ENCODE results near the gene IL20RA. TPM values are rescaled to one million over a fixed set of nuclear protein-coding genes. Genes with fewer than 3 reads are reported as not detected.

IL20RA gene
- total and polyA plus RNA-seq, 2 of the 13 experiments (the other 11 are each of a cell fraction or from before 2014, with no cell fraction given): not detected

DNA sequence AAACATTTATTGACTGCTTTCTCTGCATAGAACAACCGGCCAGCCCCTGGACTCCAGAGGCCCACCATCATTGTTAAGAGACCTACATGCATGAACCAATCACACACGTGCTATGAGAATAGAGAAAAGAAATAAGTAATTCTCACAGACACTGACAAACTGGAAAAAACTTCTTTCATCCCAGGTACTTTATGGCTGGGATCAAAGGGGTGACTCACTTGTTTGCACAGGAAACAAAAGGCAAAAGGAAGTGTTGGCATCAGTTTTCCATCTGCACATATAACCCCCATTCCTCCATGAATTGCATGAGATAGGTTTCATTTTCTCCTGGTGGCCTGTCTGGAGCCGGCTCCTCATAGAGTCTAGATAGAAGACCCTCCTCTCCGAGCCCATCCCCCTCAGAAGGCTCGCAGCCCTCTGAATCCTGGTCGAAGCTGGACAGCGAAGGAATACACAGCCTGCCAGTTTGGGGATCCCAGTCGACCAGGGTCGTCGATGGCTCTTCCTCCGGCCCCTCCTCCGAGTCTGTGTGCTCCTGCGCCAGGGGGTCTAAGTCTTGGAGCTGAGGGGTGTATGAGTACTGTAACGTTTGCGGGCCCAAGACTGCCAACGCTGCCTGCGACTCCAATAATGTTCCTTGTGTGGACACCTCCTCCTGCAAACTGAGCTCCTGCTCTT is 43.3 kb downstream of the IL20RA start (continued):
- peak; percentile 49 for TF ChIP-seq GABPB1 (CRISPR knock-in tag; IDR thresholded peaks at IDR 0.05)
- no peak for TF ChIP-seq GATA4 (IDR thresholded peaks at IDR 0.05; ENCODE audit: borderline replicate concordance, low read depth)
- peak; percentile 80 for TF ChIP-seq FOXA3 (CRISPR knock-in tag; IDR thresholded peaks at IDR 0.05)
- TF ChIP-seq ZSCAN20 (CRISPR knock-in tag; IDR thresholded peaks at IDR 0.05; ENCODE audit: borderline replicate concordance): no peak
- TF ChIP-seq KAT8 (CRISPR knock-in tag; IDR thresholded peaks at IDR 0.05): 0 out of 2 replicates have a peak, but pooled peaks have one; percentile 42
- TF ChIP-seq, protein P1, sequence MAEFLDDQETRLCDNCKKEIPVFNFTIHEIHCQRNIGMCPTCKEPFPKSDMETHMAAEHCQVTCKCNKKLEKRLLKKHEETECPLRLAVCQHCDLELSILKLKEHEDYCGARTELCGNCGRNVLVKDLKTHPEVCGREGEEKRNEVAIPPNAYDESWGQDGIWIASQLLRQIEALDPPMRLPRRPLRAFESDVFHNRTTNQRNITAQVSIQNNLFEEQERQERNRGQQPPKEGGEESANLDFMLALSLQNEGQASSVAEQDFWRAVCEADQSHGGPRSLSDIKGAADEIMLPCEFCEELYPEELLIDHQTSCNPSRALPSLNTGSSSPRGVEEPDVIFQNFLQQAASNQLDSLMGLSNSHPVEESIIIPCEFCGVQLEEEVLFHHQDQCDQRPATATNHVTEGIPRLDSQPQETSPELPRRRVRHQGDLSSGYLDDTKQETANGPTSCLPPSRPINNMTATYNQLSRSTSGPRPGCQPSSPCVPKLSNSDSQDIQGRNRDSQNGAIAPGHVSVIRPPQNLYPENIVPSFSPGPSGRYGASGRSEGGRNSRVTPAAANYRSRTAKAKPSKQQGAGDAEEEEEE (CRISPR knock-in tag; IDR thresholded peaks at IDR 0.05; ENCODE audit: borderline replicate concordance): no peak
- peak; percentile 68; the same call in 1 of the 2 replicates for TF ChIP-seq ZNF792 (CRISPR knock-in tag; IDR thresholded peaks at IDR 0.05)
- no peak for TF ChIP-seq HNRNPL (IDR thresholded peaks at IDR 0.05; ENCODE audit: low read depth, low read length)
- TF ChIP-seq, protein P2, sequence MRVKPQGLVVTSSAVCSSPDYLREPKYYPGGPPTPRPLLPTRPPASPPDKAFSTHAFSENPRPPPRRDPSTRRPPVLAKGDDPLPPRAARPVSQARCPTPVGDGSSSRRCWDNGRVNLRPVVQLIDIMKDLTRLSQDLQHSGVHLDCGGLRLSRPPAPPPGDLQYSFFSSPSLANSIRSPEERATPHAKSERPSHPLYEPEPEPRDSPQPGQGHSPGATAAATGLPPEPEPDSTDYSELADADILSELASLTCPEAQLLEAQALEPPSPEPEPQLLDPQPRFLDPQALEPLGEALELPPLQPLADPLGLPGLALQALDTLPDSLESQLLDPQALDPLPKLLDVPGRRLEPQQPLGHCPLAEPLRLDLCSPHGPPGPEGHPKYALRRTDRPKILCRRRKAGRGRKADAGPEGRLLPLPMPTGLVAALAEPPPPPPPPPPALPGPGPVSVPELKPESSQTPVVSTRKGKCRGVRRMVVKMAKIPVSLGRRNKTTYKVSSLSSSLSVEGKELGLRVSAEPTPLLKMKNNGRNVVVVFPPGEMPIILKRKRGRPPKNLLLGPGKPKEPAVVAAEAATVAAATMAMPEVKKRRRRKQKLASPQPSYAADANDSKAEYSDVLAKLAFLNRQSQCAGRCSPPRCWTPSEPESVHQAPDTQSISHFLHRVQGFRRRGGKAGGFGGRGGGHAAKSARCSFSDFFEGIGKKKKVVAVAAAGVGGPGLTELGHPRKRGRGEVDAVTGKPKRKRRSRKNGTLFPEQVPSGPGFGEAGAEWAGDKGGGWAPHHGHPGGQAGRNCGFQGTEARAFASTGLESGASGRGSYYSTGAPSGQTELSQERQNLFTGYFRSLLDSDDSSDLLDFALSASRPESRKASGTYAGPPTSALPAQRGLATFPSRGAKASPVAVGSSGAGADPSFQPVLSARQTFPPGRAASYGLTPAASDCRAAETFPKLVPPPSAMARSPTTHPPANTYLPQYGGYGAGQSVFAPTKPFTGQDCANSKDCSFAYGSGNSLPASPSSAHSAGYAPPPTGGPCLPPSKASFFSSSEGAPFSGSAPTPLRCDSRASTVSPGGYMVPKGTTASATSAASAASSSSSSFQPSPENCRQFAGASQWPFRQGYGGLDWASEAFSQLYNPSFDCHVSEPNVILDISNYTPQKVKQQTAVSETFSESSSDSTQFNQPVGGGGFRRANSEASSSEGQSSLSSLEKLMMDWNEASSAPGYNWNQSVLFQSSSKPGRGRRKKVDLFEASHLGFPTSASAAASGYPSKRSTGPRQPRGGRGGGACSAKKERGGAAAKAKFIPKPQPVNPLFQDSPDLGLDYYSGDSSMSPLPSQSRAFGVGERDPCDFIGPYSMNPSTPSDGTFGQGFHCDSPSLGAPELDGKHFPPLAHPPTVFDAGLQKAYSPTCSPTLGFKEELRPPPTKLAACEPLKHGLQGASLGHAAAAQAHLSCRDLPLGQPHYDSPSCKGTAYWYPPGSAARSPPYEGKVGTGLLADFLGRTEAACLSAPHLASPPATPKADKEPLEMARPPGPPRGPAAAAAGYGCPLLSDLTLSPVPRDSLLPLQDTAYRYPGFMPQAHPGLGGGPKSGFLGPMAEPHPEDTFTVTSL (CRISPR knock-in tag; IDR thresholded peaks at IDR 0.05; ENCODE audit: borderline replicate concordance): peak; percentile 68; the same call in 1 of the 2 replicates
- TF ChIP-seq, protein P3, sequence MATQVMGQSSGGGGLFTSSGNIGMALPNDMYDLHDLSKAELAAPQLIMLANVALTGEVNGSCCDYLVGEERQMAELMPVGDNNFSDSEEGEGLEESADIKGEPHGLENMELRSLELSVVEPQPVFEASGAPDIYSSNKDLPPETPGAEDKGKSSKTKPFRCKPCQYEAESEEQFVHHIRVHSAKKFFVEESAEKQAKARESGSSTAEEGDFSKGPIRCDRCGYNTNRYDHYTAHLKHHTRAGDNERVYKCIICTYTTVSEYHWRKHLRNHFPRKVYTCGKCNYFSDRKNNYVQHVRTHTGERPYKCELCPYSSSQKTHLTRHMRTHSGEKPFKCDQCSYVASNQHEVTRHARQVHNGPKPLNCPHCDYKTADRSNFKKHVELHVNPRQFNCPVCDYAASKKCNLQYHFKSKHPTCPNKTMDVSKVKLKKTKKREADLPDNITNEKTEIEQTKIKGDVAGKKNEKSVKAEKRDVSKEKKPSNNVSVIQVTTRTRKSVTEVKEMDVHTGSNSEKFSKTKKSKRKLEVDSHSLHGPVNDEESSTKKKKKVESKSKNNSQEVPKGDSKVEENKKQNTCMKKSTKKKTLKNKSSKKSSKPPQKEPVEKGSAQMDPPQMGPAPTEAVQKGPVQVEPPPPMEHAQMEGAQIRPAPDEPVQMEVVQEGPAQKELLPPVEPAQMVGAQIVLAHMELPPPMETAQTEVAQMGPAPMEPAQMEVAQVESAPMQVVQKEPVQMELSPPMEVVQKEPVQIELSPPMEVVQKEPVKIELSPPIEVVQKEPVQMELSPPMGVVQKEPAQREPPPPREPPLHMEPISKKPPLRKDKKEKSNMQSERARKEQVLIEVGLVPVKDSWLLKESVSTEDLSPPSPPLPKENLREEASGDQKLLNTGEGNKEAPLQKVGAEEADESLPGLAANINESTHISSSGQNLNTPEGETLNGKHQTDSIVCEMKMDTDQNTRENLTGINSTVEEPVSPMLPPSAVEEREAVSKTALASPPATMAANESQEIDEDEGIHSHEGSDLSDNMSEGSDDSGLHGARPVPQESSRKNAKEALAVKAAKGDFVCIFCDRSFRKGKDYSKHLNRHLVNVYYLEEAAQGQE (IDR thresholded peaks at IDR 0.05; ENCODE audit: borderline replicate concordance in 1 of 2, low read depth in 1 of 2, low read length in 2 of 2): peak in 1 of 2 experiments; percentile 32; a peak in 1 of 4 replicates
- TF ChIP-seq, protein P4, sequence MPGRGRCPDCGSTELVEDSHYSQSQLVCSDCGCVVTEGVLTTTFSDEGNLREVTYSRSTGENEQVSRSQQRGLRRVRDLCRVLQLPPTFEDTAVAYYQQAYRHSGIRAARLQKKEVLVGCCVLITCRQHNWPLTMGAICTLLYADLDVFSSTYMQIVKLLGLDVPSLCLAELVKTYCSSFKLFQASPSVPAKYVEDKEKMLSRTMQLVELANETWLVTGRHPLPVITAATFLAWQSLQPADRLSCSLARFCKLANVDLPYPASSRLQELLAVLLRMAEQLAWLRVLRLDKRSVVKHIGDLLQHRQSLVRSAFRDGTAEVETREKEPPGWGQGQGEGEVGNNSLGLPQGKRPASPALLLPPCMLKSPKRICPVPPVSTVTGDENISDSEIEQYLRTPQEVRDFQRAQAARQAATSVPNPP (CRISPR knock-in tag; IDR thresholded peaks at IDR 0.05): no peak
- TF ChIP-seq ZKSCAN5 (CRISPR knock-in tag; IDR thresholded peaks at IDR 0.05): no peak
- no peak for TF ChIP-seq CAMTA2 (CRISPR knock-in tag; IDR thresholded peaks at IDR 0.05; ENCODE audit: borderline replicate concordance)
- TF ChIP-seq, protein P5, sequence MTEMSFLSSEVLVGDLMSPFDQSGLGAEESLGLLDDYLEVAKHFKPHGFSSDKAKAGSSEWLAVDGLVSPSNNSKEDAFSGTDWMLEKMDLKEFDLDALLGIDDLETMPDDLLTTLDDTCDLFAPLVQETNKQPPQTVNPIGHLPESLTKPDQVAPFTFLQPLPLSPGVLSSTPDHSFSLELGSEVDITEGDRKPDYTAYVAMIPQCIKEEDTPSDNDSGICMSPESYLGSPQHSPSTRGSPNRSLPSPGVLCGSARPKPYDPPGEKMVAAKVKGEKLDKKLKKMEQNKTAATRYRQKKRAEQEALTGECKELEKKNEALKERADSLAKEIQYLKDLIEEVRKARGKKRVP (CRISPR knock-in tag; IDR thresholded peaks at IDR 0.05): peak in 1 of 2 experiments; percentile 78; a peak in 2 of 4 replicates
- TF ChIP-seq KDM5B (CRISPR knock-in tag; IDR thresholded peaks at IDR 0.05; ENCODE audit: borderline replicate concordance): no peak
